Loucy (cell line): ENCODE data around the gene GRM3.

Experiments used
- CTCF ChIP-seq: fragments of 200-600 bp; sonication (generic); conservative IDR thresholded peaks from 2 replicates; pipeline ENCODE4 v1.5.1; 2014; ENCODE audit warnings: mild to moderate bottlenecking, antibody characterized with exemption, low read length
- EZH2phosphoT487 ChIP-seq: fragments of 200-600 bp; IDR thresholded peaks from 2 replicates; pipeline ENCODE4 v1.6.1; 2018; ENCODE audit warnings: antibody characterized with exemption, mild to moderate bottlenecking, moderate library complexity, borderline replicate concordance

- TF ChIP-seq CTCF (no peak), EZH2phosphoT487 (no peak)
Observed at GRCh38 chr7:86748201-86748600, 104.5 kb downstream of the GRM3 start.
